ENCODE data around the gene TRUB1. TPM values are rescaled to one million over a fixed set of nuclear protein-coding genes. Genes with fewer than 3 reads are reported as not detected.

Gene TRUB1
- polyA plus RNA-seq, 1 experiment = 10.2 TPM

DNA sequence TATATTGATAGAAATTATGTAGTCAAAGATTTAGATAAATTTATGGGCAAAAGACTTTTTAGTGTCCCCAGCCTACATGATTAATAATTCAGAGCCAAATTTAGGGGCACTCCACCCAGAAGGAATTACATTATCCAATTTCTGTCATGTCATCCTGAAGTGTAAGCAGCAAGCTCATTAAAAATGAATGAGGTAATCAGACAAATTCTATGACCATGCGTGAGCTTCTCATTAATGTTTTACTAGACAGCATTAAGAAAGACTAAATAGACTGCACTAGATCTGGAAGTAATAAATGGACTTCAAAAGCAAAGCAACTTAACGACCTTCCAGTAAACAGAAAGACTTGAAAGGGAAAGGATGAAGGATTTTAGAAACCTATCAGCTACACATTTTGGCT lies 22.7 kb upstream of the TRUB1 start:
- TF ChIP-seq, protein P1, sequence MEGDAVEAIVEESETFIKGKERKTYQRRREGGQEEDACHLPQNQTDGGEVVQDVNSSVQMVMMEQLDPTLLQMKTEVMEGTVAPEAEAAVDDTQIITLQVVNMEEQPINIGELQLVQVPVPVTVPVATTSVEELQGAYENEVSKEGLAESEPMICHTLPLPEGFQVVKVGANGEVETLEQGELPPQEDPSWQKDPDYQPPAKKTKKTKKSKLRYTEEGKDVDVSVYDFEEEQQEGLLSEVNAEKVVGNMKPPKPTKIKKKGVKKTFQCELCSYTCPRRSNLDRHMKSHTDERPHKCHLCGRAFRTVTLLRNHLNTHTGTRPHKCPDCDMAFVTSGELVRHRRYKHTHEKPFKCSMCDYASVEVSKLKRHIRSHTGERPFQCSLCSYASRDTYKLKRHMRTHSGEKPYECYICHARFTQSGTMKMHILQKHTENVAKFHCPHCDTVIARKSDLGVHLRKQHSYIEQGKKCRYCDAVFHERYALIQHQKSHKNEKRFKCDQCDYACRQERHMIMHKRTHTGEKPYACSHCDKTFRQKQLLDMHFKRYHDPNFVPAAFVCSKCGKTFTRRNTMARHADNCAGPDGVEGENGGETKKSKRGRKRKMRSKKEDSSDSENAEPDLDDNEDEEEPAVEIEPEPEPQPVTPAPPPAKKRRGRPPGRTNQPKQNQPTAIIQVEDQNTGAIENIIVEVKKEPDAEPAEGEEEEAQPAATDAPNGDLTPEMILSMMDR (IDR thresholded peaks at IDR 0.05; ENCODE audit: insufficient read depth, low read depth, low read length) = no peak
- no peak for DNase-seq (ENCODE audit: low read depth)
- no peaks in the 10 kb centered on the region for H3K36me3 ChIP-seq (ENCODE audit: control insufficient read depth, insufficient read depth, low read length)
- no peak overlapping the region for H3K4me3 ChIP-seq (ENCODE audit: low read depth, low read length)
- no peaks in the 10 kb centered on the region; the same call in 1 of the 2 replicates for H3K27me3 ChIP-seq (ENCODE audit: control insufficient read depth, insufficient read depth, low read length)
- ChIA-PET POLR2A (no interaction called here), CTCF (interaction anchor here (1.8 to 2.0 kb wide), 2 partner anchors 8 to 36 kb away, joined by 6 read pairs; no protein-coding TSS in a partner anchor)

DNA sequence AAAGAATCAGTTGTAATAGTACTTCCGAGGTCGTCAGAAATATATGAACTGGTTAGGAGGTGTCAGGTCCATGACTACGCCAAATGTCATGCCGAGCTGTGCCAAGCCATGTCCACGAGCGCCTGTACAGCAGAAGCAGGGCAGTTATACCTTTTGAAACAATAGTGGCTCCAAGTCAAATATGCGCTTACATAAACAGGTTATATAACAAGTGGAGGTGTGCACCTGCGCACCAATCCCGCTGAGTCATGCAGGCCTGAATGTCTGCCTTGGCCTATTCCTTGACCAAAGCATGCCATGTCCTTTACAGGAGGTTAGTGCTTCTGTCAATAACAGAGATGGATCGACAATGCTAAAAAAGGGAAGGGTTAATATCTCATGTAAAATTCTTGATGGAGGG lies 21.3 kb upstream of the TRUB1 start:
- Histone ChIP-seq H3K27me3 (ENCODE audit: control insufficient read depth, insufficient read depth, low read length) (no peaks in the 10 kb centered on the region; the same call in 1 of the 2 replicates), H3K36me3 (ENCODE audit: control insufficient read depth, insufficient read depth, low read length) (no peaks in the 10 kb centered on the region), H3K4me3 (ENCODE audit: low read depth, low read length) (no peak overlapping the region)
- DNase-seq (ENCODE audit: low read depth) = no peak
- POLR2A ChIA-PET = no interaction called here
- TF ChIP-seq, protein P1 (IDR thresholded peaks at IDR 0.05; ENCODE audit: insufficient read depth, low read depth, low read length) = no peak
- CTCF ChIA-PET = interaction anchor here (1.2 to 2.0 kb wide), 2 partner anchors 10 to 94 kb away, joined by 4 to 6 read pairs; no protein-coding TSS in a partner anchor

DNA sequence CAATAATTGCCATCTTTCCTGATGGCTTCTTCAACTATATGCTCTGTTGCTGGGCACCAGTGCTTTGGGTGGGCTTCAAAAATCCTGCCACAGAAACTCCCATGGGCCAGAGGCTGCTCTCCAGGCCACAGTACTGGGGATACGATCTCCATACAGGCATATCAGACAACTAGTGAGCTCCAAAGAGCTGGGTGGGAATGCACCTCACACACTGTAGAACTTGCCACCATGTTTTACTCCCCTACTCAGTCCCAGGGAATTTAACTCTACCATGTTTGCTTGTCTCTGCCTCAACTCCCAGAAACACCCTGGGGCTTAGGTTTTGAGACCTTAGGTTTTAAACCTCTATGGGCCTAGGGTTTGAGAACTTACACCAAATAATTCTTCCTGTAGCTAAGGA lies 20.5 kb upstream of the TRUB1 start:
- DNase-seq (ENCODE audit: low read depth) = no peak
- Histone ChIP-seq H3K36me3 (ENCODE audit: control insufficient read depth, insufficient read depth, low read length) (no peaks in the 10 kb centered on the region), H3K4me3 (ENCODE audit: low read depth, low read length) (no peak overlapping the region), H3K27me3 (ENCODE audit: control insufficient read depth, insufficient read depth, low read length) (no peaks in the 10 kb centered on the region; the same call in 1 of the 2 replicates)
- TF ChIP-seq, protein P1 (IDR thresholded peaks at IDR 0.05; ENCODE audit: insufficient read depth, low read depth, low read length) = no peak
- ChIA-PET CTCF (interaction anchor here (2.0 kb wide), 1 partner anchor 10 kb away, joined by 6 read pairs; no protein-coding TSS in a partner anchor), POLR2A (no interaction called here)

DNA sequence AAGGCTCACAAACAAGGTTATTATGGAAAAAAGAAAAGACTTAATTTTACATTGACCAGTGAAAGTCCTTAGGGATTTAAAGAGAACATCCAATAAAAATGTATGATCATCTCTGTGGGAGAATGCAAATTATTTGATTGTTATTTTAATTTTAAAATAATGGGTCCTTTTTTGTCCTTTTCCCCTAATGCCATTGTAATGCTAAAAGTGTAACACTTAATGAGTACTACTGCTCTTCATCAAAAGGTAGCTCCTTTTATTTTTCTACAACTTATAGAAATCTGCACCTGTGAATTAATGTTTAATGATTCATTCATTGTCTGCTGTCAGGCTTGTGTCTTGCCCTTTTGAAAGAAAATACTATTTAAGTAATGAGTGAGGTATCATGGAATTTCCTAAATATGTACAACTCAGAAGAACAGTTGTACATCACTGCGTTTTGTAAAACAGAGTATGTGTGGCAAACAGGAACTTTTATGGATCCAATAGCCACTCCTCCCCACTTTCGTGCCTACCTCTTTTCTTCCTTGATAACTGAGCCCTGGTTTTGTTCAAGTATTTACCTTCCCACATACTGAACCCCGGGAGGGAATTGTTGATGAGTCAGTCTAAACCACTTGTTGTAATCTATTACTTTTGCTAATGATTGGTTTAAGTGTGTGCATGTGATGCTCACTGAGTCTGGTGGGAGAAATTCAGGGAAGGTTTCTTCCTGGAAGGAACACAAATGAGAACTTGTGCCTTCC lies 19.9 kb upstream of the TRUB1 start:
- no peak overlapping the region for H3K4me3 ChIP-seq (ENCODE audit: low read depth, low read length)
- H3K27me3 ChIP-seq (ENCODE audit: control insufficient read depth, insufficient read depth, low read length) = no peaks in the 10 kb centered on the region; the same call in 1 of the 2 replicates
- CTCF ChIA-PET = no interaction called here
- TF ChIP-seq, protein P1 (IDR thresholded peaks at IDR 0.05; ENCODE audit: insufficient read depth, low read depth, low read length) = no peak
- DNase-seq (ENCODE audit: low read depth) = no peak
- H3K36me3 ChIP-seq (ENCODE audit: control insufficient read depth, insufficient read depth, low read length) = no peaks in the 10 kb centered on the region
- POLR2A ChIA-PET = no interaction called here

DNA sequence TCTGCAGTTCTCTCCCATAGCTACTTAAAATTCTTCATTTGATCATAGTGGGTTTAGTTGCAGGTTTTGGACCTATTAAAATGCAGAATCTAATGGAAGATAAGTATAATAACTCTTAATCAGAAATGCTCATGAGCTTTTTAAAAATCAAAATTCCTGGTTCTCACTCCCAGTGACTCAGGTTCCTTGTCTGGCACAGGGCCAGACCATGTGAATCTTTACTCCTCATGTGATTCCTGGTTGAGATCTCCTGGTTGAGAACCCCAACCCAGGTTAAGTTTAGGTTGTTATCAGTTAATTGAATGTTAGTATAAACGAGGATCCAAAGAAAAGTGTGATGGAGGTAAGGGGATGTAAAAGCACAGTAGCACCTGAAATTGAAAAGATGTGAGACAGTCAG lies 17.5 kb upstream of the TRUB1 start:
- TF ChIP-seq, protein P1 (IDR thresholded peaks at IDR 0.05; ENCODE audit: insufficient read depth, low read depth, low read length) = no peak
- DNase-seq (ENCODE audit: low read depth) = no peak
- Histone ChIP-seq H3K27me3 (ENCODE audit: control insufficient read depth, insufficient read depth, low read length) (no peaks in the 10 kb centered on the region; the same call in 1 of the 2 replicates), H3K4me3 (ENCODE audit: low read depth, low read length) (no peak overlapping the region), H3K36me3 (ENCODE audit: control insufficient read depth, insufficient read depth, low read length) (no peaks in the 10 kb centered on the region)
- CTCF ChIA-PET = interaction anchor here (1.1 kb wide), 1 partner anchor 9 kb away, joined by 3 read pairs; no protein-coding TSS in a partner anchor
- POLR2A ChIA-PET = no interaction called here

All from BJ (cell line).